B cell (primary cell): ENCODE results near the gene IQSEC3. TPM values are rescaled to one million over a fixed set of nuclear protein-coding genes. Genes with fewer than 3 reads are reported as not detected.
"Not testable (repeated sequence)": the region's sequence is repeated elsewhere in the genome, so short reads cannot be mapped to it uniquely, and the experiment has no call there.

Experiments
- ATAC-seq: fragments of 200-7000 bp; cut with Tn5 transposase; one replicate; pipeline ENCODE4 v1.10.0; 2021; ENCODE audit warnings: low read depth, mild to moderate bottlenecking, moderate number of reproducible peaks, moderate library complexity
- CTCF ChIA-PET: fragments of 350-600 bp; sonication (Branson Sonifier 250); formaldehyde crosslinking; loops from one replicate; lab custom pipeline; 2021; ENCODE audit warnings: antibody characterized with exemption, inconsistent platforms; lab: Charles Lee
- POLR2A ChIA-PET: fragments of 350-600 bp; sonication (Branson Sonifier 250); formaldehyde crosslinking; loops from one replicate; lab custom pipeline; 2021; ENCODE audit warnings: antibody characterized with exemption; lab: Charles Lee
- DNase-seq: peaks from one replicate; pipeline ENCODE4 v3.0.0; 2013
- H2AFZ ChIP-seq: 2 replicates; pipeline ENCODE4 v1.6.1; 2012; ENCODE audit warnings: mild to moderate bottlenecking, low read depth, low read length; ENCODE audit not compliant: insufficient read depth, poor library complexity, severe bottlenecking
- H3K27ac ChIP-seq, 2 donors: 1 replicate in 1 of 2; 2 replicates in 1 of 2; pipeline ENCODE4 v1.5.1; 2012 to 2013; ENCODE audit warnings: low read length in 2 of 2, mild to moderate bottlenecking in 2 of 2, moderate library complexity in 1 of 2
- H3K27me3 ChIP-seq, 4 experiments: fragments of 200-600 bp in 1 of 4; sonication (generic) in 1 of 4; replicated peaks in 1 of 4; 1 replicate in 2 of 4; 2 replicates in 2 of 4; pipeline versions ENCODE4 v1.6.1 to v1.7.0; 2013 to 2016; ENCODE audit warnings: low read length in 3 of 4, mild to moderate bottlenecking in 2 of 4, mixed read lengths in 1 of 4, moderate library complexity in 1 of 4; ENCODE audit not compliant: insufficient read depth in 4 of 4, control insufficient read depth in 3 of 4; ENCODE audit errors: control extremely low read depth in 1 of 4
- H3K36me3 ChIP-seq, 2 experiments: replicated peaks in 1 of 2; 1 replicate in 1 of 2; 2 replicates in 1 of 2; pipeline versions ENCODE4 v1.6.1 to v1.7.1; 2013; ENCODE audit warnings: low read length in 1 of 2; ENCODE audit not compliant: insufficient read depth in 2 of 2, control insufficient read depth in 1 of 2; ENCODE audit errors: control extremely low read depth in 1 of 2, extremely low read depth in 1 of 2
- H3K4me1 ChIP-seq, 2 donors: fragments of 200-600 bp in 1 of 2; sonication (generic) in 1 of 2; 1 replicate in 1 of 2; 2 replicates in 1 of 2; pipeline versions ENCODE4 v1.5.1 to v1.6.1; 2013 to 2017; ENCODE audit warnings: low read length in 2 of 2; ENCODE audit not compliant: control insufficient read depth in 2 of 2, insufficient read depth in 2 of 2
- H3K4me2 ChIP-seq: replicated peaks from 2 replicates; pipeline ENCODE3; 2012; ENCODE audit warnings: mild to moderate bottlenecking, low read depth, low read length; ENCODE audit not compliant: poor library complexity, severe bottlenecking
- H3K4me3 ChIP-seq, 5 experiments: fragments of 200-600 bp in 1 of 5; sonication (generic) in 1 of 5; 1 replicate in 3 of 5; 2 replicates in 2 of 5; pipeline versions ENCODE4 v1.5.1 to v1.7.0; 2011 to 2016; ENCODE audit warnings: low read length in 4 of 5, mild to moderate bottlenecking in 4 of 5, low read depth in 2 of 5, control low read depth in 1 of 5, moderate library complexity in 1 of 5; ENCODE audit not compliant: insufficient read depth in 1 of 5; ENCODE audit errors: control extremely low read depth in 1 of 5, extremely low read depth in 1 of 5
- H3K79me2 ChIP-seq: fragments of 200-600 bp; sonication (generic); one replicate; pipeline ENCODE4 v1.6.0; 2016; ENCODE audit warnings: low read length; ENCODE audit not compliant: control insufficient read depth, insufficient read depth
- H3K9ac ChIP-seq: fragments of 200-600 bp; sonication (generic); 2 replicates; pipeline ENCODE4 v1.6.1; 2017; ENCODE audit warnings: mild to moderate bottlenecking, low read length, moderate library complexity
- H3K9me3 ChIP-seq, 3 donors: one replicate each; pipeline versions ENCODE4 v1.6.1 to v1.7.1; 2013; ENCODE audit warnings: low read length in 2 of 3; ENCODE audit not compliant: control insufficient read depth in 2 of 3, insufficient read depth in 1 of 3; ENCODE audit errors: control extremely low read depth in 1 of 3
- H4K20me1 ChIP-seq: 2 replicates; pipeline ENCODE4 v1.6.0; 2012; ENCODE audit warnings: mild to moderate bottlenecking, low read length; ENCODE audit not compliant: insufficient read depth, control insufficient read depth, poor library complexity, severe bottlenecking
- H3K27ac Mint-ChIP-seq: one replicate; pipeline ENCODE4 v1.8.0; 2021; ENCODE audit warnings: mixed read lengths
- H3K27me3 Mint-ChIP-seq: one replicate; pipeline ENCODE4 v1.8.0; 2021; ENCODE audit warnings: mixed read lengths
- H3K4me1 Mint-ChIP-seq: one replicate; pipeline ENCODE4 v1.8.0; 2021; ENCODE audit warnings: mixed read lengths
- H3K4me3 Mint-ChIP-seq: one replicate; pipeline ENCODE4 v1.8.0; 2021; ENCODE audit warnings: mixed read lengths
- H3K9me3 Mint-ChIP-seq: one replicate; pipeline ENCODE4 v1.8.0; 2022; ENCODE audit warnings: mixed read lengths; ENCODE audit not compliant: insufficient read depth
- WGBS: methylation state at CpG from one replicate; pipeline ENCODE4 v1.1.5; 2013; ENCODE audit warnings: missing lambda C conversion rate; ENCODE audit not compliant: insufficient coverage; 5-methylcytosine and 5-hydroxymethylcytosine counted together
- intact Hi-C: fragments of 100-400 bp; cut with micrococcal nuclease; formaldehyde crosslinking; loops from one replicate; pipeline ENCODE4 v1.10.0; 2022
- polyA plus RNA-seq: library from polyadenylated mRNA; depleted of rRNA; stranded (reverse); fragments of >200 nt; gene quantifications from 2 replicates; pipeline ENCODE4 v1.2.3, GENCODE V29; 2012
- total RNA-seq, 2 donors: library from RNA; stranded (reverse); fragments of 120-200 nt in 1 of 2; gene quantifications; 1 replicate in 1 of 2; 2 replicates in 1 of 2; pipeline versions ENCODE4 v1.2.3 to v1.2.4, GENCODE V29; 2013 to 2022

IQSEC3 gene
- total and polyA plus RNA-seq, 2 donors (not counting 1 experiment from before 2014, with no cell fraction given) = 0.01 to 1.8 TPM

GRCh38 chr12:39555-40265, 26.9 kb upstream of the IQSEC3 start:
- DNase-seq, H2AFZ ChIP-seq, H3K9me3 Mint-ChIP-seq, H3K27me3 ChIP-seq, H3K27me3 Mint-ChIP-seq, ATAC-seq, H3K36me3 ChIP-seq, H3K27ac Mint-ChIP-seq, H3K4me1 ChIP-seq, H3K4me2 ChIP-seq, H3K4me3 ChIP-seq, H4K20me1 ChIP-seq, H3K9ac ChIP-seq, H3K27ac ChIP-seq, CTCF ChIA-PET, H3K9me3 ChIP-seq, H3K4me1 Mint-ChIP-seq, H3K79me2 ChIP-seq, POLR2A ChIA-PET, H3K4me3 Mint-ChIP-seq, intact Hi-C loops: not testable (repeated sequence)
- 83% methylated on average over 2 of the region's 6 CpGs for WGBS

GRCh38 chr12:44352-44751, 22.2 kb upstream of the IQSEC3 start:
- ATAC-seq, H3K4me1 ChIP-seq, H2AFZ ChIP-seq, CTCF ChIA-PET, H3K27ac ChIP-seq, H3K27me3 ChIP-seq, DNase-seq, H3K9ac ChIP-seq, POLR2A ChIA-PET, H3K4me3 ChIP-seq, intact Hi-C loops, H3K27ac Mint-ChIP-seq, H3K9me3 Mint-ChIP-seq, H3K4me1 Mint-ChIP-seq, H3K4me2 ChIP-seq, H3K4me3 Mint-ChIP-seq, H3K36me3 ChIP-seq, H3K79me2 ChIP-seq, H3K9me3 ChIP-seq, H4K20me1 ChIP-seq: not testable (repeated sequence)
- peaks cover 35% of the 10 kb centered on the region for H3K27me3 Mint-ChIP-seq
- 79% methylated on average over 2 of the region's 8 CpGs for WGBS

GRCh38 chr12:45235-45990, 21.2 kb upstream of the IQSEC3 start:
- H3K9me3 ChIP-seq, H3K4me3 ChIP-seq, ATAC-seq, H3K4me1 Mint-ChIP-seq, H3K9ac ChIP-seq, H3K27ac ChIP-seq, H3K4me2 ChIP-seq, H3K4me3 Mint-ChIP-seq, H2AFZ ChIP-seq, intact Hi-C loops, H3K36me3 ChIP-seq, H4K20me1 ChIP-seq, H3K27me3 ChIP-seq, H3K9me3 Mint-ChIP-seq, POLR2A ChIA-PET, DNase-seq, H3K79me2 ChIP-seq, CTCF ChIA-PET, H3K27ac Mint-ChIP-seq, H3K4me1 ChIP-seq: not testable (repeated sequence)
- peaks cover 36% of the 10 kb centered on the region for H3K27me3 Mint-ChIP-seq
- 92% methylated on average over 2 of the region's 6 CpGs for WGBS

GRCh38 chr12:45991-46358, 20.6 kb upstream of the IQSEC3 start:
- H3K4me1 Mint-ChIP-seq, H3K4me2 ChIP-seq, H4K20me1 ChIP-seq, POLR2A ChIA-PET, H3K9ac ChIP-seq, H3K4me1 ChIP-seq, CTCF ChIA-PET, H3K27me3 ChIP-seq, H3K27ac Mint-ChIP-seq, H3K4me3 ChIP-seq, intact Hi-C loops, H3K9me3 ChIP-seq, ATAC-seq, DNase-seq, H2AFZ ChIP-seq, H3K27ac ChIP-seq, H3K79me2 ChIP-seq, H3K4me3 Mint-ChIP-seq, H3K36me3 ChIP-seq, H3K9me3 Mint-ChIP-seq: not testable (repeated sequence)
- no CpG with 5 or more reads among the region's 5 CpGs for WGBS
- H3K27me3 Mint-ChIP-seq = peaks cover 36% of the 10 kb centered on the region
